ENCODE measurements around the gene GRID2. TPM values are rescaled to one million over a fixed set of nuclear protein-coding genes. Genes with fewer than 3 reads are reported as not detected.

The GRID2 gene
- total RNA-seq, 6 experiments from 2014 or later, result not detected

DNA sequence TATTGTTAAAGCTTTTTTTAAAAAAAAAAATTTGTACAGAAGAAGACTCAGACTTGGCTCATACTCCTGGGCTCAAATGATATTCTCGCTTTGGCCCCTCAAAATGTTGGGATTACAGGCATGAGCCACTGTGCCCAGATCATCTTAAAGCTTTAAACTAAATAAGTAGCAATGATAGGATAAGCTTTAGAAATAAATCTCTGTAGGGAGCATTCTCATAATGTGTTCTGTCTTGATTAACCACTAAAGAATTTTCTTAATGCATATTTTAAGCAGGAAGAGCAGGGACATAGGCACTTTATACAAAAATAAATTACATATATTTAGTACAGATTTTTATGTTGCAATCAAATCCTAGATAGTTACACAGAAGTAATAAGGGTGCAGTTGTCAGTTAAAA, 667.2 kb downstream of the GRID2 start:
- H3K9me3 Mint-ChIP-seq, result peaks cover 6% of the 10 kb centered on the region
- no peak for DNase-seq
- TF ChIP-seq, protein P1, sequence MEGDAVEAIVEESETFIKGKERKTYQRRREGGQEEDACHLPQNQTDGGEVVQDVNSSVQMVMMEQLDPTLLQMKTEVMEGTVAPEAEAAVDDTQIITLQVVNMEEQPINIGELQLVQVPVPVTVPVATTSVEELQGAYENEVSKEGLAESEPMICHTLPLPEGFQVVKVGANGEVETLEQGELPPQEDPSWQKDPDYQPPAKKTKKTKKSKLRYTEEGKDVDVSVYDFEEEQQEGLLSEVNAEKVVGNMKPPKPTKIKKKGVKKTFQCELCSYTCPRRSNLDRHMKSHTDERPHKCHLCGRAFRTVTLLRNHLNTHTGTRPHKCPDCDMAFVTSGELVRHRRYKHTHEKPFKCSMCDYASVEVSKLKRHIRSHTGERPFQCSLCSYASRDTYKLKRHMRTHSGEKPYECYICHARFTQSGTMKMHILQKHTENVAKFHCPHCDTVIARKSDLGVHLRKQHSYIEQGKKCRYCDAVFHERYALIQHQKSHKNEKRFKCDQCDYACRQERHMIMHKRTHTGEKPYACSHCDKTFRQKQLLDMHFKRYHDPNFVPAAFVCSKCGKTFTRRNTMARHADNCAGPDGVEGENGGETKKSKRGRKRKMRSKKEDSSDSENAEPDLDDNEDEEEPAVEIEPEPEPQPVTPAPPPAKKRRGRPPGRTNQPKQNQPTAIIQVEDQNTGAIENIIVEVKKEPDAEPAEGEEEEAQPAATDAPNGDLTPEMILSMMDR (IDR thresholded peaks at IDR 0.05), result no peak
- H3K4me3 Mint-ChIP-seq, result no peak overlapping the region
- H3K36me3 Mint-ChIP-seq (ENCODE audit: low read depth), result no peaks in the 10 kb centered on the region
- H3K27me3 Mint-ChIP-seq (ENCODE audit: insufficient read depth), result no peaks in the 10 kb centered on the region
- no peaks in the 10 kb centered on the region for H3K4me1 Mint-ChIP-seq (ENCODE audit: low read depth)
- H3K27ac Mint-ChIP-seq, result no peak overlapping the region

DNA sequence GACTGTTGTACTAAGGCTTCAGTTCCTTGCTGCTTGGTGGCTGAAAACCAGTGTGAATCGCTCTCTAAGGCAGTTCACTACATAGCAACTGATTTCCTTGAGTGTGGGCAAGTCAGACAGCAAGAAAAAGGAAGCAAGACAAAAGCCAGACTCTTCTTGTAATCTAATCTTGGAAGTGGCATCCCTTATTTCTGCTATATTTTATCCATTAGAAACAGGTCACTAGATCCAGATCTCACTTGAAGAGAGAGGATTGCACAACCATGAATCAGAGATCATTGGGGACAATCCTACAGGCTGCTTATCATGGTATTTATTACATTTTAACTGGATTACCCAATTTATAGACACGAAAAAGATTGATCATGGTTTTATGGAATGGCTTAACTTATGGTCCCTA, 684.5 kb downstream of the GRID2 start:
- H3K27ac Mint-ChIP-seq, result no peak overlapping the region
- no peaks in the 10 kb centered on the region for H3K4me1 Mint-ChIP-seq (ENCODE audit: low read depth)
- no peaks in the 10 kb centered on the region for H3K36me3 Mint-ChIP-seq (ENCODE audit: low read depth)
- DNase-seq, result no peak
- no peaks in the 10 kb centered on the region for H3K27me3 Mint-ChIP-seq (ENCODE audit: insufficient read depth)
- H3K4me3 Mint-ChIP-seq, result no peak overlapping the region
- peaks cover 8% of the 10 kb centered on the region for H3K9me3 Mint-ChIP-seq
- TF ChIP-seq, protein P1 (IDR thresholded peaks at IDR 0.05), result no peak

DNA sequence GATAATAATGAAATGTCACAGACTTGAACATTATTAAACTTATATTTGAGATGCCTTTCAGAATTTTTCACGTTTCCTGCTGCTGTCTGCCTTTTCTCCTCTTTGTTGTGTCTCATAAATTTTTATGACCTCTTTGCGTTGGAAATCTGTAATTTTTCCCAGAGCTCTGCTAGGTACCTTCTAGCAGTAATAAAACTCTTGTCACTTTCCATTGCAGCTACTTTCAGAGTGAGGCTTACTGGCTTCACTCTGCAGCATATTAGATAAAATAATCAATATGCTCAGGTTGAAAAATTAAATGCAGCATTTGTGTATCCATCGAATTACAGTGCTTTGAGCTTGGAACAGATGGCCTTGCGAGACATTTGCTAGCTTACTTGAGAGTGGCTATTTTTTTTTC, 689.0 kb downstream of the GRID2 start:
- Mint-ChIP-seq H3K36me3 (ENCODE audit: low read depth) (no peaks in the 10 kb centered on the region), H3K9me3 (no peaks in the 10 kb centered on the region; the same call in 1 of the 2 replicates), H3K27me3 (ENCODE audit: insufficient read depth) (no peaks in the 10 kb centered on the region), H3K4me1 (ENCODE audit: low read depth) (no peaks in the 10 kb centered on the region), H3K27ac (no peak overlapping the region), H3K4me3 (no peak overlapping the region)
- TF ChIP-seq, protein P1 (IDR thresholded peaks at IDR 0.05), result no peak
- DNase-seq, result no peak

DNA sequence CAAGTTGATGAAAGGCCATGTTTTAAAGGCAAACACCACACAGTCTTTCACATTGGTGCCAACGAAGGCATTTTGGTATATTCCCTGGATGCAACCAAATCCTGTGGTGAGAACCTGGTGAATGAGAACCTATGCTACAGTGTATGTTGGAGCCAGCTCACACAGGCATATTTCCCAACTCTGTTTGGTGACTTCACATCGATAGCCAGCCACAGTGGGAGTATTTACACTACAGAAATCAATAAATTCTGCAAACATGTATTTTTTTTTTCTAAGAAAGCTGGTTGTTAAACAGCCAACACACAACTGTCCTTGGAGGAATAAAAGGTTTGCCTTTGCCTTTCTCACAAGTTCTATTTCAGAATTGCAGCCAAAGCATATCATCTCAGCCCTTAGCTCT, 691.0 kb downstream of the GRID2 start:
- H3K4me1 Mint-ChIP-seq (ENCODE audit: low read depth), result no peaks in the 10 kb centered on the region
- no peak overlapping the region for H3K27ac Mint-ChIP-seq
- H3K4me3 Mint-ChIP-seq, result no peak overlapping the region
- H3K9me3 Mint-ChIP-seq, result no peaks in the 10 kb centered on the region; the same call in 1 of the 2 replicates
- no peak for DNase-seq
- TF ChIP-seq, protein P1 (IDR thresholded peaks at IDR 0.05), result no peak
- no peaks in the 10 kb centered on the region for H3K27me3 Mint-ChIP-seq (ENCODE audit: insufficient read depth)
- H3K36me3 Mint-ChIP-seq (ENCODE audit: low read depth), result no peaks in the 10 kb centered on the region

DNA sequence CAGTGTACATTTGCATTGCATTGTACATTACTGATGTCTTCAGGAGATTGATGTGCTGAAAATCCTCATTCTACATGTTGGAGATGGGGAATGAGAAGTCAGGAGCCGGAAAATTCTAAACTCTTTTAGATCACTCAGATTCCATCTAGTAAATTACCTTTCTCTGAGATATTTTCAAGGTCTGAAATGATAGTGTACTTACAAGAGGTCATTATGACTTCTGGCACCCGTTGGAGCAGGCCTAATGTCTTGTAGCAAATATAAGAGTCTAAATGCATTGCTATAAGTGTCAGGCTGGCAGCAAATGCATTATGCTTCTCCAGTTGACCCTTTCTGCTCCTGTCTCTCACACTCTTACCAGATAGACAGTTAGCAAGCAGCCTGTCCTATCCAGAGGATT, 692.8 kb downstream of the GRID2 start:
- H3K4me3 Mint-ChIP-seq, result no peak overlapping the region
- no peak overlapping the region for H3K27ac Mint-ChIP-seq
- TF ChIP-seq, protein P1 (IDR thresholded peaks at IDR 0.05), result no peak
- no peak for DNase-seq
- no peaks in the 10 kb centered on the region for H3K4me1 Mint-ChIP-seq (ENCODE audit: low read depth)
- no peaks in the 10 kb centered on the region for H3K36me3 Mint-ChIP-seq (ENCODE audit: low read depth)
- H3K9me3 Mint-ChIP-seq, result no peaks in the 10 kb centered on the region; the same call in 1 of the 2 replicates
- H3K27me3 Mint-ChIP-seq (ENCODE audit: insufficient read depth), result no peaks in the 10 kb centered on the region

DNA sequence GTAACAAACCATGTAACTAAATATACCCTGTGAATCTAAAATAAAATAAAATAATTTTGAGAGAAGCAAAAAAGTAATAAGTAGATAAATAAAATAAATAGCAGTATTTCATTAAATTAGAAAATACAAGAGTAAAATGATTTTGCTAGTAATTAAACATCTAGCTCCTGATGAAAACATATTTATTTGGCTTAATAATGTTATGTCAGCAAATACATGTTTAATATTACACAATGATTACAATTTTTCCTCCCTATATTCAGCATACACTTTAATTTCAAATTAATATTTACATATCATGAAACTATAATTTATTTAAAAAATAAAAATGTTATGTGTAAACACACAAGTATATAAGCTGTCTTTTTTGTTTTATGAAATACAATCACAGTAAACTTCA, 697.1 kb downstream of the GRID2 start:
- DNase-seq, result no peak
- no peak overlapping the region for H3K27ac Mint-ChIP-seq
- no peaks in the 10 kb centered on the region for H3K27me3 Mint-ChIP-seq (ENCODE audit: insufficient read depth)
- H3K9me3 Mint-ChIP-seq, result peaks cover 5% of the 10 kb centered on the region; the same call in 1 of the 2 replicates
- no peaks in the 10 kb centered on the region for H3K4me1 Mint-ChIP-seq (ENCODE audit: low read depth)
- TF ChIP-seq, protein P1 (IDR thresholded peaks at IDR 0.05), result no peak
- H3K4me3 Mint-ChIP-seq, result no peak overlapping the region
- H3K36me3 Mint-ChIP-seq (ENCODE audit: low read depth), result no peaks in the 10 kb centered on the region; the same call in 1 of the 2 replicates
